GM12878 (cell line): ENCODE results near the gene ZNF213. TPM values are rescaled to one million over a fixed set of nuclear protein-coding genes. Genes with fewer than 3 reads are reported as not detected.

ENCODE experiments used
- ASH2L ChIP-seq: fragments of 300-600, 200-600 bp; sonication (generic); IDR thresholded peaks from 2 replicates; pipeline ENCODE4 v1.6.1; 2017; ENCODE audit warnings: low read depth, mild to moderate bottlenecking, borderline replicate concordance
- BHLHE40 ChIP-seq, 2 experiments: fragments of 450-650 bp in 1 of 2; IDR thresholded peaks; 2 replicates each; pipeline ENCODE4 v1.6.1; 2011 to 2017; ENCODE audit warnings: low read depth in 2 of 2, borderline replicate concordance in 1 of 2, improper control_type of control experiment in 1 of 2, low read length in 1 of 2, mild to moderate bottlenecking in 1 of 2
- CBX3 ChIP-seq: fragments of 200-600 bp; sonication (generic); IDR thresholded peaks from 2 replicates; pipeline ENCODE4 v1.6.1; 2016; ENCODE audit warnings: low read depth, borderline replicate concordance
- CREB1 ChIP-seq: IDR thresholded peaks from 2 replicates; pipeline ENCODE4 v1.6.1; 2012; ENCODE audit warnings: low read depth, mild to moderate bottlenecking, inconsistent platforms
- E2F4 ChIP-seq: IDR thresholded peaks from 2 replicates; pipeline ENCODE4 v1.6.1; 2012; ENCODE audit warnings: low read depth, low read length, improper control_type of control experiment
- EED ChIP-seq: sonication (generic); IDR thresholded peaks from 2 replicates; pipeline ENCODE4 v1.6.1; 2016; ENCODE audit warnings: antibody characterized with exemption, low read depth
- EP300 ChIP-seq, 2 experiments: fragments of 150-350 bp in 1 of 2; IDR thresholded peaks; 2 replicates each; pipeline ENCODE4 v1.6.1; 2011 to 2012; ENCODE audit warnings: low read depth in 2 of 2, low read length in 2 of 2, borderline replicate concordance in 1 of 2, improper control_type of control experiment in 1 of 2, inconsistent platforms in 1 of 2; ENCODE audit not compliant: control insufficient read depth in 1 of 2
- EZH2 ChIP-seq: IDR thresholded peaks from 2 replicates; pipeline ENCODE4 v1.6.1; 2012; ENCODE audit warnings: low read depth, mild to moderate bottlenecking, control low read depth, inconsistent platforms, low read length, borderline replicate concordance; ENCODE audit not compliant: control insufficient read depth
- IKZF2 ChIP-seq, 2 experiments: fragments of 450-650 bp; IDR thresholded peaks; 2 replicates each; pipeline ENCODE4 v1.6.1; 2017; ENCODE audit warnings: mild to moderate bottlenecking in 2 of 2, moderate library complexity in 2 of 2
- MTA3 ChIP-seq: IDR thresholded peaks from 2 replicates; pipeline ENCODE4 v1.6.1; 2012; ENCODE audit warnings: low read length, inconsistent platforms, borderline replicate concordance
- NR2C1 ChIP-seq: fragments of 450-650 bp; IDR thresholded peaks from 2 replicates; pipeline ENCODE4 v1.6.1; 2017; ENCODE audit warnings: antibody characterized with exemption, mild to moderate bottlenecking, moderate library complexity
- POU2F2 ChIP-seq: IDR thresholded peaks from 3 replicates; pipeline ENCODE4 v1.6.1; 2011; ENCODE audit warnings: low read depth, mild to moderate bottlenecking, low read length, borderline replicate concordance
- SKIL ChIP-seq: fragments of 450-650 bp; IDR thresholded peaks from 2 replicates; pipeline ENCODE4 v1.6.1; 2017; ENCODE audit warnings: mild to moderate bottlenecking, low read depth, inconsistent platforms; ENCODE audit not compliant: poor library complexity, severe bottlenecking
- SMAD1 ChIP-seq: fragments of 450-650 bp; IDR thresholded peaks from 2 replicates; pipeline ENCODE4 v1.6.1; 2018; ENCODE audit warnings: mild to moderate bottlenecking, low read depth; ENCODE audit not compliant: partially characterized antibody
- SMARCA5 ChIP-seq: fragments of 450-650 bp; IDR thresholded peaks from 2 replicates; pipeline ENCODE4 v1.6.1; 2017; ENCODE audit warnings: mild to moderate bottlenecking
- SMC3 ChIP-seq: IDR thresholded peaks from 2 replicates; pipeline ENCODE4 v1.6.1; 2011; ENCODE audit warnings: low read length, improper control_type of control experiment, borderline replicate concordance
- SPI1 ChIP-seq: IDR thresholded peaks from 2 replicates; pipeline ENCODE4 v1.6.1; 2011; ENCODE audit warnings: low read depth, mild to moderate bottlenecking, low read length, moderate library complexity, borderline replicate concordance; ENCODE audit not compliant: insufficient read depth
- SREBF1 ChIP-seq: IDR thresholded peaks from 2 replicates; pipeline ENCODE4 v1.6.1; 2012; ENCODE audit warnings: mild to moderate bottlenecking, low read length
- STAT3 ChIP-seq: IDR thresholded peaks from 2 replicates; pipeline ENCODE4 v1.6.1; 2011; ENCODE audit warnings: low read depth, low read length, improper control_type of control experiment
- SUZ12 ChIP-seq: fragments of 200-600 bp; sonication (generic); IDR thresholded peaks from one replicate; pipeline ENCODE4 v1.6.1; 2018; ENCODE audit warnings: antibody characterized with exemption, mild to moderate bottlenecking; ENCODE audit not compliant: unreplicated experiment
- TAF1 ChIP-seq: IDR thresholded peaks from 2 replicates; pipeline ENCODE4 v1.6.1; 2011; ENCODE audit warnings: mild to moderate bottlenecking, low read depth, low read length, borderline replicate concordance
- TCF7 ChIP-seq: IDR thresholded peaks from 2 replicates; pipeline ENCODE4 v1.6.1; 2014; ENCODE audit warnings: antibody characterized with exemption, borderline replicate concordance
- WRNIP1 ChIP-seq: IDR thresholded peaks from 2 replicates; pipeline ENCODE4 v1.6.1; 2011; ENCODE audit warnings: low read depth, low read length, improper control_type of control experiment, borderline replicate concordance
- ZBTB33 ChIP-seq: fragments of 450-650 bp; IDR thresholded peaks from 2 replicates; pipeline ENCODE4 v1.6.1; 2017; ENCODE audit warnings: mild to moderate bottlenecking
- ZNF217 ChIP-seq: fragments of 450-650 bp; IDR thresholded peaks from 2 replicates; pipeline ENCODE4 v1.6.1; 2017; ENCODE audit warnings: antibody characterized with exemption, mild to moderate bottlenecking
- ZNF24 ChIP-seq: fragments of 450-650 bp; IDR thresholded peaks from 2 replicates; pipeline ENCODE4 v1.6.1; 2017; ENCODE audit warnings: antibody characterized with exemption, mild to moderate bottlenecking
- polyA plus RNA-seq, 11 experiments: library from polyadenylated mRNA; depleted of rRNA in 4 of 11; unstranded in 6 of 11; stranded (reverse) in 5 of 11; fragments of >200 nt; fragmentation: Nextera tagmentation in 4 of 11; fragmentation: Illumina TruSeq in 1 of 11; extraction: Ambion mirVana in 4 of 11; extraction: Trizol in 1 of 11; gene quantifications; 1 replicate in 1 of 11; 2 replicates in 10 of 11; pipeline versions ENCODE4 v1.2.1 to v1.2.3, GENCODE V29; 2011 to 2016; ENCODE audit warnings: inconsistent platforms in 2 of 11, missing spikeins in 2 of 11, low read depth in 1 of 11
- total RNA-seq, 4 experiments: library from RNA; depleted of rRNA in 3 of 4; stranded (reverse); fragments of >200 nt in 3 of 4; fragmentation: Illumina TruSeq in 1 of 4; extraction: Trizol in 1 of 4; gene quantifications; 2 replicates each; pipeline versions ENCODE4 v1.2.1 to v1.2.3, GENCODE V29; 2013 to 2021

ZNF213 gene
- total and polyA plus RNA-seq, 10 of the 15 experiments (the other 5 are each of a cell fraction or from before 2014, with no cell fraction given) = 0.53 to 9.4 (median 1.1) TPM

- no peak for TF ChIP-seq STAT3
- 0 out of 2 replicates have a peak, but pooled peaks have one; percentile 22 for TF ChIP-seq SMARCA5
- TF ChIP-seq SREBF1 = no peak
- TF ChIP-seq ZNF217 = no peak
- no peak; the same call in 1 of the 2 replicates for TF ChIP-seq TAF1
- TF ChIP-seq SPI1 = peak; percentile 8; the same call in 1 of the 2 replicates
- no peak for TF ChIP-seq ZNF24
- no peak for TF ChIP-seq POU2F2
- TF ChIP-seq E2F4 = no peak
- no peak for TF ChIP-seq WRNIP1
- TF ChIP-seq CBX3 = no peak
- TF ChIP-seq EP300 (IDR thresholded peaks at IDR 0.05; ENCODE audit: borderline replicate concordance in 1 of 2, control insufficient read depth in 1 of 2, low read depth in 2 of 2, low read length in 2 of 2) = no peak
- no peak for TF ChIP-seq BHLHE40 (IDR thresholded peaks at IDR 0.05; ENCODE audit: borderline replicate concordance in 1 of 2, low read depth in 2 of 2, low read length in 1 of 2)
- TF ChIP-seq CREB1 = peak; percentile 96
- no peak for TF ChIP-seq SUZ12
- TF ChIP-seq SMAD1 = peak; percentile 76
- TF ChIP-seq SMC3 = no peak
- TF ChIP-seq EED = no peak
- no peak for TF ChIP-seq ZBTB33
- TF ChIP-seq TCF7 = no peak
- no peak for TF ChIP-seq EZH2
- no peak for TF ChIP-seq IKZF2 (IDR thresholded peaks at IDR 0.05)
- no peak for TF ChIP-seq ASH2L
- TF ChIP-seq MTA3 = no peak
- no peak for TF ChIP-seq SKIL
- no peak; the same call in 1 of the 2 replicates for TF ChIP-seq NR2C1
Measured at GRCh38 chr16:3134338-3135125, at the start of gene ZNF213 (continued).
